Measurements from ENCODE around the gene PGR. TPM values are rescaled to one million over a fixed set of nuclear protein-coding genes. Genes with fewer than 3 reads are reported as not detected.

PGR gene
- polyA plus RNA-seq, 1 donor (not counting 4 experiments of a cell fraction or from before 2014, with no cell fraction given): not detected

DNA sequence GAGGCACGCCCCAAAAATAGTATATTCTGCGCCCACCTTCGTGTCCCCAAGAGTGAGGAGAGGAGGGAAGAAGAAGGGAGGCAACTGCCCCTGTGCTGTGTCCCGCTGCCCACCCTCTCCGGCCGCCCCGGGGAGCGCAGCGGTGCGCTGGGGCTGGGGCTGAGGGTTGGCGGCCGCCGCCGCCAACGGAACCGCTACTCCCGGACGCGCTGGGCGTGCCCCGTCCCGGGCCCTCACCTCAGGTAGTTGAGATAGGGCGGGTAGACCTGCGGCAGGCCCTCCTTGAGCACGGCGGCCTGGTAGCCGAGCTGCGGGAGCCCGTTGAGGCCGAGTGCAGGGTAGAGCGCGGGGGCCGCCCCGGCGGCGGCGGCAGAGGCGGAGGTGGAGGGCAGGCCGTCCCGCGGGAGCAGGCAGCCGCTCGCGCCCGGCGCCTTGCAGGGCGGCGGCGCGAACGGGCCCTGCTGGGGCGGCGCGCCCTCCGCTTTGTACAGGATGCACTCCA, 2.4 kb downstream of the PGR start:
- Histone ChIP-seq H3K9me1 (ENCODE audit: control insufficient read depth, extremely low read depth, insufficient read depth, low read length) (no peaks in the 10 kb centered on the region), H3K9ac (ENCODE audit: control insufficient read depth, extremely low read depth, insufficient read depth, low read length) (no peak overlapping the region), H3K27me3 (ENCODE audit: control insufficient read depth, extremely low read depth, insufficient read depth, low read length) (peaks cover 55% of the 10 kb centered on the region), H3K9me3 (ENCODE audit: control insufficient read depth, low read depth, low read length) (no peaks in the 10 kb centered on the region), H4K20me1 (ENCODE audit: control insufficient read depth, extremely low read depth, insufficient read depth, low read length) (no peaks in the 10 kb centered on the region), H3K79me2 (ENCODE audit: control insufficient read depth, insufficient read depth, low read length) (no peaks in the 10 kb centered on the region), H3K4me1 (ENCODE audit: control insufficient read depth, extremely low read depth, insufficient read depth, low read length) (peaks cover 7% of the 10 kb centered on the region), H2AFZ (ENCODE audit: control insufficient read depth, low read length) (peak overlapping the region; percentile 15), H3K27ac (ENCODE audit: control insufficient read depth, insufficient read depth, low read length) (no peak overlapping the region), H3K36me3 (ENCODE audit: control insufficient read depth in 2 of 2, extremely low read depth in 1 of 2, insufficient read depth in 2 of 2, low read length in 2 of 2) (no peaks in the 10 kb centered on the region), H3K4me3 (ENCODE audit: control insufficient read depth in 2 of 3, extremely low read depth in 1 of 3, insufficient read depth in 2 of 3, low read depth in 1 of 3, low read length in 3 of 3) (peak overlapping the region; percentile 3 to 53 (median 42)), H3K4me2 (ENCODE audit: control insufficient read depth, extremely low read depth, insufficient read depth, low read depth, low read length) (peak overlapping the region; percentile 64)
- dilution Hi-C loops (cut with MboI; ENCODE audit: extremely low pct_ligation_motif_present, low sequenced_read_pairs): no loop called here
- FAIRE-seq (no peak), DNase-seq (ENCODE audit: low read depth, low spot score) (no peak)
- TF ChIP-seq, protein P1, sequence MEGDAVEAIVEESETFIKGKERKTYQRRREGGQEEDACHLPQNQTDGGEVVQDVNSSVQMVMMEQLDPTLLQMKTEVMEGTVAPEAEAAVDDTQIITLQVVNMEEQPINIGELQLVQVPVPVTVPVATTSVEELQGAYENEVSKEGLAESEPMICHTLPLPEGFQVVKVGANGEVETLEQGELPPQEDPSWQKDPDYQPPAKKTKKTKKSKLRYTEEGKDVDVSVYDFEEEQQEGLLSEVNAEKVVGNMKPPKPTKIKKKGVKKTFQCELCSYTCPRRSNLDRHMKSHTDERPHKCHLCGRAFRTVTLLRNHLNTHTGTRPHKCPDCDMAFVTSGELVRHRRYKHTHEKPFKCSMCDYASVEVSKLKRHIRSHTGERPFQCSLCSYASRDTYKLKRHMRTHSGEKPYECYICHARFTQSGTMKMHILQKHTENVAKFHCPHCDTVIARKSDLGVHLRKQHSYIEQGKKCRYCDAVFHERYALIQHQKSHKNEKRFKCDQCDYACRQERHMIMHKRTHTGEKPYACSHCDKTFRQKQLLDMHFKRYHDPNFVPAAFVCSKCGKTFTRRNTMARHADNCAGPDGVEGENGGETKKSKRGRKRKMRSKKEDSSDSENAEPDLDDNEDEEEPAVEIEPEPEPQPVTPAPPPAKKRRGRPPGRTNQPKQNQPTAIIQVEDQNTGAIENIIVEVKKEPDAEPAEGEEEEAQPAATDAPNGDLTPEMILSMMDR (optimal IDR thresholded peaks at IDR 0.05 in 1 of 3, IDR thresholded peaks at IDR 0.05 in 1 of 3, conservative IDR thresholded peaks at IDR 0.05 in 1 of 3; ENCODE audit: extremely low read depth in 1 of 3, insufficient read depth in 2 of 3, low read length in 3 of 3): no peak
- peak; percentile 29 for TF ChIP-seq EZH2 (IDR thresholded peaks at IDR 0.05; ENCODE audit: low read length)

DNA sequence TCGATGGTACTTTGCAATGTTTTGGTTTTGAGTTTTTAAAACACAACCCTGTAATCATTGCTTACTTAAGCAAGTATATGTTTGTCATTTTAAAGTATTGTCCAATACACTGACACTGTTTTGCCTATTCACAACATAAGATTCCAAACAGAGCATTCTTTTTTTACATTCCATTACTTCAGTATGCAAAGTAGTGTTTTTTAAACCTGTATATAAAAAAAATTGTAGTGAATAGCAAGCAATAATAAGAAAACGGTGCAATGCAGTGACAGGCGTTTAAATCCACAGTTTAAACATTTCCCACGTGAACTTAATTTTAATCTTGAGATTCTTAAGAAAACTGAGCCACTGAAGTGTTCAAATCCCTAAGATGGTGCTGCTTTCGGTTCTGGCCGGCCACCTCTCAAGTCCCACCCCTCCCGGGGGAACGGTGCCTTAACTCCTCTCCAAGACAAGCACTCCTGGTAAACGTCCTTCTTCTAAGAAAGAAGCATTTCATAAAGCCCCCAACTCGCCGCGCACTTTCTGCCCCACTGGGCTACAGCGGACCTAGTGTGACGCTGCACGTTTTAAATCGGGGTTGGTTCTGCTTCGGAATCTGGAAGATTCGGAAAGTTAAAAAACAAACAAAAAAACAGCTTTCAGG, 2.9 kb downstream of the PGR start:
- Histone ChIP-seq H3K27ac (ENCODE audit: control insufficient read depth, insufficient read depth, low read length) (no peak overlapping the region), H3K4me3 (ENCODE audit: control insufficient read depth in 2 of 3, extremely low read depth in 1 of 3, insufficient read depth in 2 of 3, low read depth in 1 of 3, low read length in 3 of 3) (peak overlapping the region in 2 of 3 experiments; percentile 42 to 53), H3K4me1 (ENCODE audit: control insufficient read depth, extremely low read depth, insufficient read depth, low read length) (peaks cover 7% of the 10 kb centered on the region), H4K20me1 (ENCODE audit: control insufficient read depth, extremely low read depth, insufficient read depth, low read length) (no peaks in the 10 kb centered on the region), H3K36me3 (ENCODE audit: control insufficient read depth in 2 of 2, extremely low read depth in 1 of 2, insufficient read depth in 2 of 2, low read length in 2 of 2) (no peaks in the 10 kb centered on the region), H3K9ac (ENCODE audit: control insufficient read depth, extremely low read depth, insufficient read depth, low read length) (no peak overlapping the region), H3K9me1 (ENCODE audit: control insufficient read depth, extremely low read depth, insufficient read depth, low read length) (no peaks in the 10 kb centered on the region), H3K4me2 (ENCODE audit: control insufficient read depth, extremely low read depth, insufficient read depth, low read depth, low read length) (peak overlapping the region; percentile 64), H3K9me3 (ENCODE audit: control insufficient read depth, low read depth, low read length) (no peaks in the 10 kb centered on the region), H2AFZ (ENCODE audit: control insufficient read depth, low read length) (no peak overlapping the region), H3K27me3 (ENCODE audit: control insufficient read depth, extremely low read depth, insufficient read depth, low read length) (peaks cover 55% of the 10 kb centered on the region), H3K79me2 (ENCODE audit: control insufficient read depth, insufficient read depth, low read length) (no peaks in the 10 kb centered on the region)
- dilution Hi-C loops (cut with MboI; ENCODE audit: extremely low pct_ligation_motif_present, low sequenced_read_pairs): no loop called here
- TF ChIP-seq, protein P1 (optimal IDR thresholded peaks at IDR 0.05 in 1 of 3, IDR thresholded peaks at IDR 0.05 in 1 of 3, conservative IDR thresholded peaks at IDR 0.05 in 1 of 3; ENCODE audit: extremely low read depth in 1 of 3, insufficient read depth in 2 of 3, low read length in 3 of 3): no peak
- peak; percentile 79 for TF ChIP-seq EZH2 (IDR thresholded peaks at IDR 0.05; ENCODE audit: low read length)
- FAIRE-seq: no peak
- DNase-seq (ENCODE audit: low read depth, low spot score): no peak
